OCI-LY3 (cell line): ENCODE measurements around the gene HSBP1L1.

Experiments used
- EZH2phosphoT487 ChIP-seq: fragments of 200-600 bp; shearing (Covaris generic); IDR thresholded peaks from 2 replicates; pipeline ENCODE4 v1.6.1; 2018; ENCODE audit warnings: antibody characterized with exemption, mixed run types, low read depth
- TF ChIP-seq, protein P1 (sequence below): fragments of 200-600, 300-600 bp; sonication (generic); IDR thresholded peaks from 2 replicates; pipeline ENCODE4 v1.5.1; 2014; ENCODE audit warnings: antibody characterized with exemption, low read length, low read depth

- TF ChIP-seq, protein P1, sequence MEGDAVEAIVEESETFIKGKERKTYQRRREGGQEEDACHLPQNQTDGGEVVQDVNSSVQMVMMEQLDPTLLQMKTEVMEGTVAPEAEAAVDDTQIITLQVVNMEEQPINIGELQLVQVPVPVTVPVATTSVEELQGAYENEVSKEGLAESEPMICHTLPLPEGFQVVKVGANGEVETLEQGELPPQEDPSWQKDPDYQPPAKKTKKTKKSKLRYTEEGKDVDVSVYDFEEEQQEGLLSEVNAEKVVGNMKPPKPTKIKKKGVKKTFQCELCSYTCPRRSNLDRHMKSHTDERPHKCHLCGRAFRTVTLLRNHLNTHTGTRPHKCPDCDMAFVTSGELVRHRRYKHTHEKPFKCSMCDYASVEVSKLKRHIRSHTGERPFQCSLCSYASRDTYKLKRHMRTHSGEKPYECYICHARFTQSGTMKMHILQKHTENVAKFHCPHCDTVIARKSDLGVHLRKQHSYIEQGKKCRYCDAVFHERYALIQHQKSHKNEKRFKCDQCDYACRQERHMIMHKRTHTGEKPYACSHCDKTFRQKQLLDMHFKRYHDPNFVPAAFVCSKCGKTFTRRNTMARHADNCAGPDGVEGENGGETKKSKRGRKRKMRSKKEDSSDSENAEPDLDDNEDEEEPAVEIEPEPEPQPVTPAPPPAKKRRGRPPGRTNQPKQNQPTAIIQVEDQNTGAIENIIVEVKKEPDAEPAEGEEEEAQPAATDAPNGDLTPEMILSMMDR, result no peak
- no peak for TF ChIP-seq EZH2phosphoT487
Observed at GRCh38 chr18:79983253-79983652, 18.8 kb downstream of the HSBP1L1 start.
